PC-9 (cell line): Measurements from ENCODE around the gene C2CD3. TPM values are rescaled to one million over a fixed set of nuclear protein-coding genes. Genes with fewer than 3 reads are reported as not detected.

Source experiments
- BruUV-seq: library from RNA; stranded (reverse); fragments of 400-500 nt; replicated peaks from 2 replicates; lab custom pipeline; 2021; lab: Mats Ljungman, UMichigan
- CTCF ChIA-PET: fragments of 300-600 bp; sonication (Branson Sonifier 250); formaldehyde crosslinking; loops from one replicate; lab custom pipeline; 2022; ENCODE audit warnings: antibody characterized with exemption; lab: Charles Lee
- POLR2A ChIA-PET: fragments of 300-600 bp; sonication (Branson Sonifier 250); formaldehyde crosslinking; loops from one replicate; lab custom pipeline; 2022; ENCODE audit warnings: antibody characterized with exemption; ENCODE audit not compliant: unreplicated experiment; lab: Charles Lee
- DNase-seq, 2 experiments: peaks; one replicate each; pipeline versions ENCODE4 v3.0.0 to v3.0.0-alpha.2; 2015 to 2022; ENCODE audit warnings: mixed read lengths in 1 of 2
- H2AFZ ChIP-seq: fragments of 200-600 bp; sonication (generic); 2 replicates; pipeline ENCODE4 v1.8.1; 2017; ENCODE audit warnings: antibody characterized with exemption
- H3F3A ChIP-seq: fragments of 200-600 bp; sonication (generic); 2 replicates; pipeline ENCODE4 v1.8.1; 2017; ENCODE audit warnings: antibody characterized with exemption, mild to moderate bottlenecking, low read depth; ENCODE audit not compliant: insufficient read depth
- H3K27ac ChIP-seq: fragments of 200-600 bp; sonication (generic); 2 replicates; pipeline ENCODE4 v1.6.1; 2016; ENCODE audit warnings: mixed run types
- H3K27me3 ChIP-seq: fragments of 200-600 bp; sonication (generic); 2 replicates; pipeline ENCODE4 v1.6.1; 2016; ENCODE audit warnings: low read depth, mixed run types; ENCODE audit not compliant: insufficient read depth
- H3K36me3 ChIP-seq: fragments of 200-600 bp; sonication (generic); 2 replicates; pipeline ENCODE4 v1.6.1; 2016; ENCODE audit warnings: low read depth, mixed run types
- H3K4me1 ChIP-seq: fragments of 200-600 bp; sonication (generic); replicated peaks from 2 replicates; pipeline ENCODE4 v1.6.1; 2016; ENCODE audit warnings: mixed run types; ENCODE audit not compliant: insufficient read depth
- H3K4me2 ChIP-seq: fragments of 200-600 bp; sonication (generic); 2 replicates; pipeline ENCODE4 v1.6.1; 2017; ENCODE audit warnings: mixed run types
- H3K4me3 ChIP-seq: fragments of 200-600 bp; sonication (generic); 2 replicates; pipeline ENCODE4 v1.6.1; 2016; ENCODE audit warnings: mixed run types
- H3K79me2 ChIP-seq: fragments of 200-600 bp; sonication (generic); 2 replicates; pipeline ENCODE4 v1.6.1; 2017; ENCODE audit warnings: low read depth, mixed run types
- H3K9me2 ChIP-seq: fragments of 200-600 bp; sonication (generic); 2 replicates; pipeline ENCODE4 v1.8.1; 2017; ENCODE audit warnings: mild to moderate bottlenecking; ENCODE audit not compliant: insufficient read depth
- H3K9me3 ChIP-seq: fragments of 200-600 bp; sonication (generic); 2 replicates; pipeline ENCODE4 v1.8.1; 2016; ENCODE audit warnings: low read depth; ENCODE audit not compliant: insufficient read depth
- H4K20me1 ChIP-seq: fragments of 200-600 bp; sonication (generic); 2 replicates; pipeline ENCODE4 v1.8.1; 2017; ENCODE audit not compliant: insufficient read depth
- EZH2 ChIP-seq: fragments of 200-600 bp; sonication (generic); IDR thresholded peaks from 2 replicates; pipeline ENCODE4 v1.8.0; 2017; ENCODE audit warnings: antibody characterized with exemption, low read depth
- intact Hi-C: fragments of 100-400 bp; cut with micrococcal nuclease; formaldehyde crosslinking; loops from one replicate; pipeline ENCODE4 v1.10.0; 2022; ENCODE audit not compliant: unreplicated experiment
- total RNA-seq: library from RNA; stranded (reverse); gene quantifications from 2 replicates; pipeline ENCODE4 v1.2.3, GENCODE V29; 2021
- TF ChIP-seq, protein P1 (sequence below): fragments of 200-600 bp; sonication (generic); conservative IDR thresholded peaks from 2 replicates; pipeline ENCODE4 v1.6.1; 2017; ENCODE audit warnings: mixed run types, antibody characterized with exemption, mild to moderate bottlenecking, moderate library complexity

The C2CD3 gene
- total RNA-seq, 1 experiment from 2014 or later = 50.0 TPM

DNA sequence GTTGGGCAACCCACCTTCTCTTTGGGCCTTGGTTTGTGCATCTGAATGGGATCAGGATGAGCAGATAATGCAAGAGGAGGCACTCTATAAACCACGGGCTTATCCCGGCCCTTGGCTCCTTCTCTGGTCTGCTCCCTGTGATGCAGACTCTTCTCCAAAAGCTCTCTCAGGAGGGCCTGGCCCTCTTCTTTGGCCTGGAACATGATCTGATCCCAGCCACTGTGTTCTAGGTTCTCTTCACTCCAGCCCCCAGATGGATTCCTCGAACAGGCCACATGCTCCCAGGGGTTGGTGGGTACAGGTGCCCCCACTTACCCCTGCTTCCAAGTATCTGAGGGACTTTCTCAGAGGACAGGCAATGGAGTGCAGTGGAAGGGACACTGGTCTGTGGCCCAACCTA, 153.2 kb downstream of the C2CD3 start:
- Histone ChIP-seq H3K9me2 (no peaks in the 10 kb centered on the region), H3K9me3 (no peaks in the 10 kb centered on the region), H3K79me2 (no peaks in the 10 kb centered on the region), H2AFZ (no peak overlapping the region), H4K20me1 (no peaks in the 10 kb centered on the region), H3K36me3 (0 out of 2 replicates have a peak, but pooled peaks cover 15% of the 10 kb centered on the region), H3K27me3 (no peaks in the 10 kb centered on the region), H3K4me3 (no peak overlapping the region), H3F3A (peaks cover 20% of the 10 kb centered on the region; the same call in 1 of the 2 replicates), H3K27ac (peak overlapping the region; percentile 79), H3K4me1 (peaks cover 31% of the 10 kb centered on the region), H3K4me2 (peak overlapping the region; percentile 57)
- ChIA-PET POLR2A (no interaction called here), CTCF (no interaction called here)
- TF ChIP-seq EZH2 = no peak
- TF ChIP-seq, protein P1, sequence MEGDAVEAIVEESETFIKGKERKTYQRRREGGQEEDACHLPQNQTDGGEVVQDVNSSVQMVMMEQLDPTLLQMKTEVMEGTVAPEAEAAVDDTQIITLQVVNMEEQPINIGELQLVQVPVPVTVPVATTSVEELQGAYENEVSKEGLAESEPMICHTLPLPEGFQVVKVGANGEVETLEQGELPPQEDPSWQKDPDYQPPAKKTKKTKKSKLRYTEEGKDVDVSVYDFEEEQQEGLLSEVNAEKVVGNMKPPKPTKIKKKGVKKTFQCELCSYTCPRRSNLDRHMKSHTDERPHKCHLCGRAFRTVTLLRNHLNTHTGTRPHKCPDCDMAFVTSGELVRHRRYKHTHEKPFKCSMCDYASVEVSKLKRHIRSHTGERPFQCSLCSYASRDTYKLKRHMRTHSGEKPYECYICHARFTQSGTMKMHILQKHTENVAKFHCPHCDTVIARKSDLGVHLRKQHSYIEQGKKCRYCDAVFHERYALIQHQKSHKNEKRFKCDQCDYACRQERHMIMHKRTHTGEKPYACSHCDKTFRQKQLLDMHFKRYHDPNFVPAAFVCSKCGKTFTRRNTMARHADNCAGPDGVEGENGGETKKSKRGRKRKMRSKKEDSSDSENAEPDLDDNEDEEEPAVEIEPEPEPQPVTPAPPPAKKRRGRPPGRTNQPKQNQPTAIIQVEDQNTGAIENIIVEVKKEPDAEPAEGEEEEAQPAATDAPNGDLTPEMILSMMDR = no peak
- DNase-seq = no peak
- BruUV-seq = no TSS peak
- intact Hi-C loops = no loop called here

DNA sequence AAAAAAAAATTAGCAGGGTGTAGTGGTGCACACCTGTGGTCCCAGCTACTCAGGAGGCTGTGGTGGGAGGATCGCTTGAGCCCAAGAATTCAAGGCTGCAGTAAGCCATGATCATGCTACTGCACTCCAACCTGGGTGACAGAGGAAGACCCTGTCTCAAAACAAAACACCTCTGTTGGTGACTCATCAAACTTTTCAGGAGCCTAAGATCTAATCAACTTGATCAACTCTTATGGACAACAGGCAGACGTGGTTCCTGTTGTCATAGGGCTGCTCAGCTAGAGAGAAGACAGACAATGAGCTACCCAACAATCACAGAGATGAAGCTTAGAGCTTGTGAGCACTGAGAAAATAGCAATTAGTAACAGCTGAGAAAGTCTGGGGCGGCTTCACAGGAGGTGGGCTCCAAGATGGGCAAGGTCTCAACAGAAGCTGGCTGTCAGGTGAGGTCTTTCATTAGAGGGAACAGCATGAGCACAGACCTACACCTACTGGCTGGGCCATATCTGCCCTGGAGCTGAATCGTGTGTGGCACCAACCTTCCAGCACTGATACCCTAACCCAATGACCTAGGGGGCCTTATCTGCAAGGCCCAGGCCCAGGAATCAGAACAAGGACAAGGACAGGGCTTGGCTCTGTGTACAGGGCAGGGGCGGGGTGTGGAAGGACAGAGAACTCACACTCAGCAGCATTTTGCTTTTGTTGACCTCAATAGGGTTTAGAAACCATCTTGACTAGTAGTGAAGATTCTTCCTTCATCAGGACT, 154.7 kb downstream of the C2CD3 start:
- no peak overlapping the region for H3K27ac ChIP-seq
- 0 out of 2 replicates have a peak, but pooled peaks cover 15% of the 10 kb centered on the region for H3K36me3 ChIP-seq
- no peaks in the 10 kb centered on the region for H3K27me3 ChIP-seq
- H3K9me2 ChIP-seq = no peaks in the 10 kb centered on the region
- H4K20me1 ChIP-seq = no peaks in the 10 kb centered on the region
- intact Hi-C loops = no loop called here
- CTCF ChIA-PET = no interaction called here
- H3K9me3 ChIP-seq = no peaks in the 10 kb centered on the region
- BruUV-seq = no TSS peak
- no peak overlapping the region for H3K4me3 ChIP-seq
- no peaks in the 10 kb centered on the region for H3K79me2 ChIP-seq
- DNase-seq = no peak
- H3K4me1 ChIP-seq = peaks cover 31% of the 10 kb centered on the region
- peaks cover 20% of the 10 kb centered on the region; the same call in 1 of the 2 replicates for H3F3A ChIP-seq
- H2AFZ ChIP-seq = no peak overlapping the region
- H3K4me2 ChIP-seq = no peak overlapping the region
- POLR2A ChIA-PET = no interaction called here
- TF ChIP-seq, protein P1 = no peak
- TF ChIP-seq EZH2 = no peak

DNA sequence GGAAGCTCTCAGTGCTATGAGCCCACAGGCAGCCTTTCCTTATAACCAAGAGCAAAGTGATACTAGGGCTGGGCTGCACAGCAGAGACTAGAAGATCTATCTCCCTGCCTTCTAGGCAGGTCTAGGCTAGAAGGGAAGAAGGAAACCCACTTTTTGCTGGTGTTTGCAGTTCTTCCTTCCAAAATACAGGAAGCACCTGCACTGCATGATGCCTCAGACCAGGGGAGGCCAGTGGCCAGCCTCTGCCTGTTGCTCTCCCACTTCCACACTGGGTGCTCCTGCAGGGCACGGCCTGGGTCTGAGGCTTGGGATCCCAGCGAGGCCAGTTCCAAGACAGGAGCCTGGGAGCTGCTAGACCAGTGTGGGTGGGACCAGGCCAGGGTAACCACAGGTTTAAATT, 155.9 kb downstream of the C2CD3 start:
- Histone ChIP-seq H3K4me1 (peaks cover 25% of the 10 kb centered on the region), H3K4me2 (no peak overlapping the region), H3K9me2 (no peaks in the 10 kb centered on the region), H3K27ac (no peak overlapping the region), H3K9me3 (no peaks in the 10 kb centered on the region), H3K36me3 (0 out of 2 replicates have a peak, but pooled peaks cover 15% of the 10 kb centered on the region), H4K20me1 (no peaks in the 10 kb centered on the region), H3K27me3 (no peaks in the 10 kb centered on the region), H3K4me3 (no peak overlapping the region), H3F3A (peaks cover 23% of the 10 kb centered on the region; the same call in 1 of the 2 replicates), H3K79me2 (no peaks in the 10 kb centered on the region), H2AFZ (no peak overlapping the region)
- ChIA-PET POLR2A (interaction anchor here (0.5 kb wide), 1 partner anchor 115 kb away, joined by 3 read pairs; no protein-coding TSS in a partner anchor), CTCF (interaction anchor here (0.6 kb wide), 1 partner anchor 23 kb away, joined by 7 read pairs; no protein-coding TSS in a partner anchor)
- TF ChIP-seq, protein P1 = no peak
- TF ChIP-seq EZH2 = no peak
- BruUV-seq = no TSS peak
- DNase-seq = no peak
- intact Hi-C loops = no loop called here
